Mucosa of descending colon (tissue), 3 donors: ENCODE measurements around the gene SZT2. TPM values are rescaled to one million over a fixed set of nuclear protein-coding genes. Genes with fewer than 3 reads are reported as not detected.

Experiments
- ATAC-seq: fragments of 200-7000 bp; cut with Tn5 transposase; one replicate; pipeline ENCODE4 v1.9.1; 2020; ENCODE audit warnings: mild to moderate bottlenecking, moderate library complexity
- DNase-seq, 3 donors: peaks; one replicate each; pipeline ENCODE4 v3.0.0-alpha.2; 2020
- H3K36me3 ChIP-seq: fragments of 200-600 bp; one replicate; pipeline ENCODE4 v1.8.0; 2021; ENCODE audit warnings: low read depth, mild to moderate bottlenecking
- H3K4me1 ChIP-seq: fragments of 200-600 bp; one replicate; pipeline ENCODE4 v1.8.0; 2021; ENCODE audit warnings: low read depth, mild to moderate bottlenecking
- H3K4me3 ChIP-seq: fragments of 200-600 bp; one replicate; pipeline ENCODE4 v1.8.0; 2021; ENCODE audit warnings: mild to moderate bottlenecking
- H3K9me3 ChIP-seq: fragments of 200-600 bp; one replicate; pipeline ENCODE4 v1.8.0; 2021; ENCODE audit warnings: mild to moderate bottlenecking
- intact Hi-C, 2 donors: fragments of 100-400 bp; cut with DNase I in 1 of 2; cut with micrococcal nuclease in 1 of 2; formaldehyde crosslinking; loops; one replicate each; pipeline versions ENCODE4 v1.11.0 to v1.11.1; 2022; cut with DNase I, micrococcal nuclease
- total RNA-seq, 3 donors: library from RNA; stranded (reverse); fragmentation: NEBNext Ultra II Directional in 2 of 3; extraction: Animal tissue kit (Norgen Biotek cat#: 25700) in 2 of 3; gene quantifications; one replicate each; pipeline versions ENCODE4 v1.2.1 to v1.2.4, GENCODE V29; 2021 to 2023
- TF ChIP-seq, protein P1 (sequence below): fragments of 200-600 bp; IDR thresholded peaks from one replicate; pipeline ENCODE4 v1.8.0; 2022; ENCODE audit warnings: antibody characterized with exemption, mild to moderate bottlenecking
- donor health status: DM: no; HTN: no; CAD: no; lungs with moderate emphysema.
- donor health status: DM: no; HTN: no; CAD: no.
- donor health status: DM: no; HTN: yes; CAD: no.

SZT2 gene
- total RNA-seq, 3 donors from 2014 or later, result 61.7 to 93.6 (median 75.4) TPM

DNA sequence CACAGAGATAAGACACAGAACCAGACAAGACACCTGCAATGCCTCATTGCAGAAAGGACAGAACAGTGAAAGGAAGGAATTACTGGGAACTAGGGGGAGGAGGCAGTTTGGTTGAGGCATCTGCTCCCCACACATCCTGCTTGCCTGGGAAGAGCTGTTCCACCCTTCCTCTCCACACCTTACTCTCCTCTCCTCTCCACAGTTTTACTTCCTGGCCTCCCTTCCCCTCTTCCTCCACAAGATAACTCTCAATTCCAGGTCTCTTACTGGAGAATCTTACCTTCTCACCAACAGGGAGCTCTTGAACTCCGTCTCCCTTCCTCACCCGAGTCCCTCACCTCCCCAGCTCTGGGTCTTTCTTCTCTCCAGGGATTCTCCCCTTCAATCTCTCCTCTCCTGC lies 24.0 kb upstream of the SZT2 start:
- TF ChIP-seq, protein P1, sequence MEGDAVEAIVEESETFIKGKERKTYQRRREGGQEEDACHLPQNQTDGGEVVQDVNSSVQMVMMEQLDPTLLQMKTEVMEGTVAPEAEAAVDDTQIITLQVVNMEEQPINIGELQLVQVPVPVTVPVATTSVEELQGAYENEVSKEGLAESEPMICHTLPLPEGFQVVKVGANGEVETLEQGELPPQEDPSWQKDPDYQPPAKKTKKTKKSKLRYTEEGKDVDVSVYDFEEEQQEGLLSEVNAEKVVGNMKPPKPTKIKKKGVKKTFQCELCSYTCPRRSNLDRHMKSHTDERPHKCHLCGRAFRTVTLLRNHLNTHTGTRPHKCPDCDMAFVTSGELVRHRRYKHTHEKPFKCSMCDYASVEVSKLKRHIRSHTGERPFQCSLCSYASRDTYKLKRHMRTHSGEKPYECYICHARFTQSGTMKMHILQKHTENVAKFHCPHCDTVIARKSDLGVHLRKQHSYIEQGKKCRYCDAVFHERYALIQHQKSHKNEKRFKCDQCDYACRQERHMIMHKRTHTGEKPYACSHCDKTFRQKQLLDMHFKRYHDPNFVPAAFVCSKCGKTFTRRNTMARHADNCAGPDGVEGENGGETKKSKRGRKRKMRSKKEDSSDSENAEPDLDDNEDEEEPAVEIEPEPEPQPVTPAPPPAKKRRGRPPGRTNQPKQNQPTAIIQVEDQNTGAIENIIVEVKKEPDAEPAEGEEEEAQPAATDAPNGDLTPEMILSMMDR, result no peak
- Histone ChIP-seq H3K9me3 (no peaks in the 10 kb centered on the region), H3K4me3 (no peak overlapping the region), H3K36me3 (no peaks in the 10 kb centered on the region), H3K4me1 (peaks cover 37% of the 10 kb centered on the region)
- ATAC-seq (no peak), DNase-seq (no peak)
- intact Hi-C loops, result no loop called here

GRCh38 chr1:43366179-43366578 lies 23.5 kb upstream of the SZT2 start:
- H3K36me3 ChIP-seq, result no peaks in the 10 kb centered on the region
- ATAC-seq, result peak; percentile 59
- H3K9me3 ChIP-seq, result no peaks in the 10 kb centered on the region
- intact Hi-C loops, result no loop called here
- TF ChIP-seq, protein P1, result no peak
- peaks cover 37% of the 10 kb centered on the region for H3K4me1 ChIP-seq
- peak; percentile 90 to 93 (median 92) for DNase-seq
- no peak overlapping the region for H3K4me3 ChIP-seq

- TF ChIP-seq, protein P1, result no peak
- Histone ChIP-seq H3K4me3 (no peak overlapping the region), H3K4me1 (peaks cover 37% of the 10 kb centered on the region), H3K9me3 (no peaks in the 10 kb centered on the region), H3K36me3 (no peaks in the 10 kb centered on the region)
- DNase-seq (no peak), ATAC-seq (peak; percentile 8)
- intact Hi-C loops, result no loop called here
These were observed 23.1 kb upstream of the SZT2 start for GRCh38 chr1:43366601-43367025.

DNA sequence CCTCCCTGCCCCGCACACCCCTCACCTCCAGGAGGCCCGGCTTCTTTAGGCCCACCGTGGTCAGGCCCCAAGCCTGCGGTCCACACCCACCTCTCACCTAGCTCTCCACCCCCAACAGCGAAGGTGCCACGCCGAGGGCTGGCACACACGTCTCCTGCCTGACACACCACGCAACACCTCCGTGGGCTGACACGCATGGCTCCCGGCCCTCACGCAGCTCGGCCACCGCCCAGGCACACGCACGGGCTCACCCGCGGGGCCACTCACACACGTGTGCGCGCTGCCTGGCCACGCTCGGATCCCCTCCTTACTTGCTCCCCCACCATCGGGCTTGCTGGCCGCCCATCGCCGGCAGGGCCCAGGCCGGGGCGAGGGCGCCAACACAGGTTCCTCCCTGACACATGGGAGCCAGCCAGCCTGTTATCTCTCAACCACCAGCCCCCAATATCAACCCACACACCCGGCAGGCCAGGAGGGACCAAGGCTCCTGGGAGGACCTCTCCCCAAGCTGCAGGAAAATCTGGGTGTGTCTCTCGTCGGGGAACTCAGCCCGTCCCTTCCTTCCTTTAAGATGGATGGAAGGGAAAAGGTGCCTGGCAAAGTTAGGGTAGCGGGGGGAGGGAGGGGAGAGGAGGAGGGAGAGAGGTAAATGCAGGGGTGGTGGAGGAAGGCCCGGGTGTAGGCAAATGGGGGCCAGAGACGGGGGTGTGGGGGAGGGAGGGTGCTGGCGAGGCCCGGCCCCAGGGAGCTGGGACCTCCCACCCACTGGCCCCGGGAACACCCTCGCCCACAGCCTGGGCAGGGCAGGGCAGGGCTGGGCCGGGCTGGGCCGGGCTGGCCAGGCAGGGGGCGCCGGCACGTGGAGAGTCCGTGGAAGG lies 22.4 kb upstream of the SZT2 start:
- peaks cover 37% of the 10 kb centered on the region for H3K4me1 ChIP-seq
- intact Hi-C loops, result no loop called here
- H3K4me3 ChIP-seq, result peak overlapping the region; percentile 50
- no peaks in the 10 kb centered on the region for H3K9me3 ChIP-seq
- no peaks in the 10 kb centered on the region for H3K36me3 ChIP-seq
- ATAC-seq (peak; percentile 74), DNase-seq (peak; percentile 47 to 73 (median 69))
- TF ChIP-seq, protein P1, result no peak

DNA sequence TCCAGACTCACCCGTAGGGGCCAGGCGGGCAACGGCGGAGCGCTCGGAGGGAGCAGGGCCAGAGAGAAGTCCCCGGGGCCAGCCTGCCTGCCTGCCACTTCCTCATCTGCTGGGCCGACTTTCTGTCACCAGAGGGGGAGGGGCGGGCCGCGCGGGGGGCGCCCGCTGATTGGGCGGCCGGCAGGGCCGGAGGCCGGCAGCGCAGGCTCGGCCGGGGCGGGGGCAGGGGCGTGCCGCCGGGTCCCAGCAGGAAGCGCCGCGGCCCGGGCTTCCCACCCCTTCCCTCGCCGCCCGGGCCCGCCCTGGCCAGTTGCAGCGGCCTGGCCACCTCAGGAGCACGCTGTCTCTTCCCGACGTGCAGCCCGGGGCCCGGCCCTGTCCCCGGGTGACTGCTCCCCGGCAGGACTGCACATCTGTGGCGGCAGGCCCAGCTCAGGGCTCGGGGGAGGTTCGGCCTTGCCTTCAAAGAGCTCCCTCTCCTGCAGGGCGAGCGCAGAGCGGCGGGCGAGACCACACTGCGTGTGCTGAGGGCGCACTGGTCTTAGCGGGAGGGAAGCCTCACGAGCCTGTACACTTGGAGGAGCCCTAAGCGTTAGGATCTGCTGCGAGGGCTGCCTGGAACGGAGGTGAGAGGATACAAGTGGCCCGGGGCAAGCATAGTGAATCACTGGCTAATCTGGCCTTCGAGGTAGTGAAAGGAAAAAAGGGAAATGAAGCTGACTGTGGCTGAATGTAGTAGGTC lies 21.6 kb upstream of the SZT2 start, which contains the start of gene ELOVL1:
Gene ELOVL1 (minus strand): TSS at position 108 of the 742 bp plus-strand sequence. CDS start 2,402 bp downstream, outside the sequence.
- peak within 1 kb of the TSS; percentile 50 for H3K4me3 ChIP-seq
- peaks cover 37% of the 10 kb centered on the region for H3K4me1 ChIP-seq
- H3K36me3 ChIP-seq, result no peaks in the 10 kb centered on the region
- H3K9me3 ChIP-seq, result no peaks in the 10 kb centered on the region
- TF ChIP-seq, protein P1, result no peak
- DNase-seq, result peak; percentile 94 to 96 (median 96)
- peak; percentile 90 for ATAC-seq
- intact Hi-C loops, result no loop called here
